GM19324 (cell line): ENCODE results near the gene IFT57.
"Not testable (repeated sequence)": the region's sequence is repeated elsewhere in the genome, so short reads cannot be mapped to it uniquely, and the experiment has no call there.

Source experiments
- ATAC-seq: cut with Tn5 transposase; IDR thresholded peaks from one replicate; pipeline ENCODE4 v1.9.1; 2021; ENCODE audit warnings: mild to moderate bottlenecking, moderate library complexity; ENCODE audit not compliant: unreplicated experiment, low FRiP score

IFT57 gene

GRCh38 chr3:108171106-108171505, 51.1 kb downstream of the IFT57 start:
- no peak for ATAC-seq

- ATAC-seq = no peak
Measured at GRCh38 chr3:108164391-108164790, 57.8 kb downstream of the IFT57 start.

- no peak for ATAC-seq
Measured at GRCh38 chr3:108159865-108160264, 62.4 kb downstream of the IFT57 start.

GRCh38 chr3:108159105-108159504, 63.1 kb downstream of the IFT57 start:
- ATAC-seq = no peak

- no peak for ATAC-seq
Measured at GRCh38 chr3:108158251-108158650, 64.0 kb downstream of the IFT57 start.

- no peak for ATAC-seq
Measured at GRCh38 chr3:108157273-108157672, 65.0 kb downstream of the IFT57 start.

- no peak for ATAC-seq
Measured at GRCh38 chr3:108156312-108156853, 65.8 kb downstream of the IFT57 start.

- not testable (repeated sequence) for ATAC-seq
Measured at GRCh38 chr3:108155642-108156041, 66.6 kb downstream of the IFT57 start.

- ATAC-seq = no peak
Measured at GRCh38 chr3:108153451-108153981, 68.7 kb downstream of the IFT57 start.

GRCh38 chr3:108152274-108152673, 70.0 kb downstream of the IFT57 start:
- ATAC-seq = no peak

- no peak for ATAC-seq
Measured at GRCh38 chr3:108150200-108150599, 72.0 kb downstream of the IFT57 start.

- no peak for ATAC-seq
Measured at GRCh38 chr3:108146139-108146538, 76.1 kb downstream of the IFT57 start.

- ATAC-seq = no peak
Measured at GRCh38 chr3:108145578-108145977, 76.6 kb downstream of the IFT57 start.

- ATAC-seq = no peak
Measured at GRCh38 chr3:108137460-108137814, 84.8 kb downstream of the IFT57 start.

- ATAC-seq = no peak
Measured at GRCh38 chr3:108136561-108137459, 85.4 kb downstream of the IFT57 start.

- no peak for ATAC-seq
Measured at GRCh38 chr3:108134555-108134880, 87.7 kb downstream of the IFT57 start.

GRCh38 chr3:108133858-108134554, 88.2 kb downstream of the IFT57 start:
- no peak for ATAC-seq

GRCh38 chr3:108133048-108133369, 89.2 kb downstream of the IFT57 start:
- no peak for ATAC-seq

GRCh38 chr3:108131475-108132134, 90.6 kb downstream of the IFT57 start:
- no peak for ATAC-seq

GRCh38 chr3:108130701-108131474, 91.3 kb downstream of the IFT57 start:
- no peak for ATAC-seq
